Measurements from ENCODE around the gene ANTXR2.

Gene ANTXR2

GRCh38 chr4:79874197-79874596 is 198.8 kb downstream of the ANTXR2 start:
- DNase-seq (ENCODE audit: low read depth in 1 of 2, low spot score in 1 of 2) = no peak

- DNase-seq (ENCODE audit: low read depth in 1 of 2, low spot score in 1 of 2) = no peak
These were observed 200.3 kb downstream of the ANTXR2 start for GRCh38 chr4:79872738-79873137.

GRCh38 chr4:79871961-79872360 is 201.1 kb downstream of the ANTXR2 start:
- no peak for DNase-seq (ENCODE audit: low read depth in 1 of 2, low spot score in 1 of 2)

GRCh38 chr4:79869597-79870237 is 203.3 kb downstream of the ANTXR2 start:
- DNase-seq (ENCODE audit: low read depth in 1 of 2, low spot score in 1 of 2) = no peak

GRCh38 chr4:79865201-79865597 is 207.8 kb downstream of the ANTXR2 start:
- no peak for DNase-seq (ENCODE audit: low read depth in 1 of 2, low spot score in 1 of 2)

- DNase-seq (ENCODE audit: low read depth in 1 of 2, low spot score in 1 of 2) = no peak
These were observed 208.4 kb downstream of the ANTXR2 start for GRCh38 chr4:79864500-79865200.

GRCh38 chr4:79863333-79863732 is 209.7 kb downstream of the ANTXR2 start:
- no peak for DNase-seq (ENCODE audit: low read depth in 1 of 2, low spot score in 1 of 2)

GRCh38 chr4:79862821-79863220 is 210.2 kb downstream of the ANTXR2 start:
- DNase-seq (ENCODE audit: low read depth in 1 of 2, low spot score in 1 of 2) = no peak

- DNase-seq (ENCODE audit: low read depth in 1 of 2, low spot score in 1 of 2) = no peak
These were observed 215.2 kb downstream of the ANTXR2 start for GRCh38 chr4:79857811-79858210.

GRCh38 chr4:79856196-79856595 is 216.8 kb downstream of the ANTXR2 start:
- DNase-seq (ENCODE audit: low read depth in 1 of 2, low spot score in 1 of 2) = no peak

GRCh38 chr4:79854856-79855502 is 218.1 kb downstream of the ANTXR2 start:
- no peak for DNase-seq (ENCODE audit: low read depth in 1 of 2, low spot score in 1 of 2)

GRCh38 chr4:79852305-79852730 is 220.7 kb downstream of the ANTXR2 start:
- DNase-seq (ENCODE audit: low read depth in 1 of 2, low spot score in 1 of 2) = no peak

GRCh38 chr4:79851625-79852304 is 221.3 kb downstream of the ANTXR2 start:
- DNase-seq (ENCODE audit: low read depth in 1 of 2, low spot score in 1 of 2) = no peak
